Measurements from ENCODE around the gene TMEM41A. TPM values are rescaled to one million over a fixed set of nuclear protein-coding genes. Genes with fewer than 3 reads are reported as not detected.

Gene TMEM41A
- polyA plus RNA-seq, 1 donor from 2014 or later: 12.9 TPM

GRCh38 chr3:185534511-185534910 is 35.7 kb upstream of the TMEM41A start:
- no peaks in the 10 kb centered on the region for H3K9me2 ChIP-seq (ENCODE audit: insufficient read depth, low read length)
- H4K20me1 ChIP-seq (ENCODE audit: insufficient read depth): no peaks in the 10 kb centered on the region
- no peak overlapping the region for H3K27ac ChIP-seq (ENCODE audit: low read length)
- H3K4me3 ChIP-seq (ENCODE audit: low read length): no peak overlapping the region
- H3K36me3 ChIP-seq (ENCODE audit: insufficient read depth, low read length): no peaks in the 10 kb centered on the region
- H3K9ac ChIP-seq (ENCODE audit: low read length): no peak overlapping the region
- no peaks in the 10 kb centered on the region for H3K27me3 ChIP-seq (ENCODE audit: insufficient read depth, low read depth, low read length)
- no peak overlapping the region for H3K4me2 ChIP-seq (ENCODE audit: low read length)
- no peak overlapping the region for H2AFZ ChIP-seq (ENCODE audit: low read depth, low read length)
- H3K79me2 ChIP-seq (replicated peaks; ENCODE audit: insufficient read depth, low read length): no peaks in the 10 kb centered on the region
- H3F3A ChIP-seq (ENCODE audit: insufficient read depth, low read length, poor library complexity, severe bottlenecking): no peaks in the 10 kb centered on the region
- TF ChIP-seq TAF1 (IDR thresholded peaks at IDR 0.05; ENCODE audit: low read depth): no peak
- no peak for TF ChIP-seq EZH2 (IDR thresholded peaks at IDR 0.05; ENCODE audit: borderline replicate concordance, insufficient read depth, low read length, poor library complexity, severe bottlenecking)
- TF ChIP-seq RAD21 (conservative IDR thresholded peaks at IDR 0.05): no peak
- TF ChIP-seq SMC3 (conservative IDR thresholded peaks at IDR 0.05; ENCODE audit: poor library complexity): no peak
- no peak for TF ChIP-seq CTCF (IDR thresholded peaks at IDR 0.05; ENCODE audit: poor library complexity, severe bottlenecking)
- TF ChIP-seq EP300 (conservative IDR thresholded peaks at IDR 0.05; ENCODE audit: poor library complexity, severe bottlenecking): no peak
- TF ChIP-seq MXI1 (conservative IDR thresholded peaks at IDR 0.05; ENCODE audit: poor library complexity, severe bottlenecking): no peak
- TF ChIP-seq POLR2AphosphoS5 (IDR thresholded peaks at IDR 0.05): no peak
- TF ChIP-seq REST (IDR thresholded peaks at IDR 0.05; ENCODE audit: borderline replicate concordance): no peak
- no peaks in the 10 kb centered on the region for H3K9me3 ChIP-seq (ENCODE audit: low read length)

- Histone ChIP-seq H3K9me2 (ENCODE audit: insufficient read depth, low read length) (no peaks in the 10 kb centered on the region), H3F3A (ENCODE audit: insufficient read depth, low read length, poor library complexity, severe bottlenecking) (no peaks in the 10 kb centered on the region), H3K4me3 (ENCODE audit: low read length) (no peak overlapping the region), H3K79me2 (replicated peaks; ENCODE audit: insufficient read depth, low read length) (no peaks in the 10 kb centered on the region), H4K20me1 (ENCODE audit: insufficient read depth) (no peaks in the 10 kb centered on the region), H3K4me2 (ENCODE audit: low read length) (no peak overlapping the region), H2AFZ (ENCODE audit: low read depth, low read length) (no peak overlapping the region), H3K9ac (ENCODE audit: low read length) (no peak overlapping the region), H3K36me3 (ENCODE audit: insufficient read depth, low read length) (no peaks in the 10 kb centered on the region), H3K27ac (ENCODE audit: low read length) (no peak overlapping the region), H3K27me3 (ENCODE audit: insufficient read depth, low read depth, low read length) (no peaks in the 10 kb centered on the region), H3K9me3 (ENCODE audit: low read length) (no peaks in the 10 kb centered on the region)
- TF ChIP-seq RAD21 (conservative IDR thresholded peaks at IDR 0.05) (no peak), MXI1 (conservative IDR thresholded peaks at IDR 0.05; ENCODE audit: poor library complexity, severe bottlenecking) (no peak), TAF1 (IDR thresholded peaks at IDR 0.05; ENCODE audit: low read depth) (no peak), CTCF (IDR thresholded peaks at IDR 0.05; ENCODE audit: poor library complexity, severe bottlenecking) (no peak), SMC3 (conservative IDR thresholded peaks at IDR 0.05; ENCODE audit: poor library complexity) (no peak), EZH2 (IDR thresholded peaks at IDR 0.05; ENCODE audit: borderline replicate concordance, insufficient read depth, low read length, poor library complexity, severe bottlenecking) (no peak), POLR2AphosphoS5 (IDR thresholded peaks at IDR 0.05) (no peak), REST (IDR thresholded peaks at IDR 0.05; ENCODE audit: borderline replicate concordance) (no peak), EP300 (conservative IDR thresholded peaks at IDR 0.05; ENCODE audit: poor library complexity, severe bottlenecking) (no peak)
Observed at GRCh38 chr3:185532901-185533300, 34.1 kb upstream of the TMEM41A start.
